SK-N-MC (cell line): ENCODE measurements around the gene MAP4.

Experiments used
- EZH2 ChIP-seq: fragments of 200-600 bp; sonication (generic); IDR thresholded peaks from one replicate; pipeline ENCODE4 v1.6.1; 2017; ENCODE audit warnings: antibody characterized with exemption
- FOXP2 ChIP-seq: optimal IDR thresholded peaks from 2 replicates; pipeline ENCODE3; 2011; ENCODE audit warnings: mild to moderate bottlenecking, moderate library complexity; ENCODE audit not compliant: insufficient read depth; ENCODE audit errors: extremely low read length, control extremely low read depth
- POLR2AphosphoS5 ChIP-seq: IDR thresholded peaks from 2 replicates; pipeline ENCODE4 v1.6.1; 2012; ENCODE audit warnings: mild to moderate bottlenecking, low read depth, low read length, borderline replicate concordance

DNA sequence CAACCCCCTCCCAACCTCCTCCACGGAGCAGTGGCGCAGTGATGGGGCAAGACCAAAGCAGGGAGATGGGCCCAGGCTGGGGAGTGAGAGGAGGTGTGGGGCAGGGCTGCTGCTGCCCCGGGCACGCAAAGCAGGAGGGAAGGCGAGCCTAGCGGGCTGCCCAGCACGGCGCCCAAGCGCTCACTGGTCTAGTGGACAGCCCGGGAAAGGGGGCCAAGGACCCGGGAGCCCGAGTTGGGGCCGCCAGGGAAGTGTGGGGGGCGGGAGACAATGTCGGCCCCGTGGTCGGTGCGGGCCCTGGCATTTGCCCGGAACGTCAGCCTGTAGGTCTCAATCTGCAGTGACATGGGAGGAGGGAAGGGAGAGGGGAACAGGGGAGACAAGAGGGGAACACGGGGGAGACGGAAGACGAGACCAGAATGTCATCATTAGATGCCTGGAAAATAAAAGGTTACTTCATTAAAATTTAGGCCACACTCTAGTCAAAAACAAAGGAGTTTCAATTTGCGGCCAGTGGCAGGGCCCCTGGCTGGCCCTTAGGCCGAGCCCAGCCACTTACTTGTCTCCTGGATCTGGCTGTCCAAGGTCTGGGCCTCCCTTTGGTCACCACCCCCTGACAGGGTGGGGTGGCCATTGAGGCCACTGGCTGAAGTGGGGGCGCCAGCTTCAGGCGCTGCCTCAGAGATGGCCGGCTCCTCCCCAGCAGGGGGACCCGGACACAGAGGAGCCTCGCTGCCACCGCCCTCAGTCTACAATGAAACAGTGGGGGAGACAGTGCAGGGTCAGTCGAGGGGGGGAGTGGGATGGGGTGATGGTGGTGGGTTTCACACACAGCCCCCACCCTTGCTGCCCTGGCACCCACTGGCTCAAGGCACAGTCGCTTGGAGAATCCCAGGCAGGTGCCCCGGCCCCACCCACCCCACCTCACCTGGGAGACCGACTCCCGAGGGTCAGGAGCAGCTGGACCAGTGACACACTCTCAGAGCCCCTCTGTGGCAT is 163.3 kb downstream of the MAP4 start:
- TF ChIP-seq POLR2AphosphoS5 (no peak; the same call in 1 of the 2 replicates), FOXP2 (no peak), EZH2 (no peak)
